Naive thymus-derived CD8-positive, alpha-beta T cell (primary cell): ENCODE measurements around the gene CLDN18. TPM values are rescaled to one million over a fixed set of nuclear protein-coding genes. Genes with fewer than 3 reads are reported as not detected.

Experiments used
- ATAC-seq, 2 donors: fragments of 150-1000 bp; cut with Tn5 transposase in 1 of 2; sonication (Bioruptor Pico), chemical (Tn5 transposase) in 1 of 2; 1 replicate in 1 of 2; 2 replicates in 1 of 2; pipeline ENCODE4 v1.10.0; 2021; ENCODE audit warnings: mild to moderate bottlenecking in 2 of 2, moderate library complexity in 2 of 2
- POLR2A ChIA-PET: fragments of 350-600 bp; sonication (Branson Sonifier 250); formaldehyde crosslinking; loops from one replicate; lab custom pipeline; 2021; ENCODE audit warnings: antibody characterized with exemption; lab: Charles Lee
- DNase-seq, 10 donors: peaks; one replicate each; pipeline versions ENCODE4 v3.0.0 to v3.0.0-alpha.2; 2020 to 2022
- H3K27ac Mint-ChIP-seq, 10 donors: one replicate each; pipeline ENCODE4 v1.8.0; 2020 to 2022; ENCODE audit warnings: mild to moderate bottlenecking in 10 of 10, mixed read lengths in 10 of 10, moderate library complexity in 4 of 10, inconsistent platforms in 1 of 10
- H3K27me3 Mint-ChIP-seq, 5 donors: one replicate each; pipeline ENCODE4 v1.8.0; 2021 to 2022; ENCODE audit warnings: mixed read lengths in 5 of 5
- H3K36me3 Mint-ChIP-seq, 3 donors: one replicate each; pipeline ENCODE4 v1.8.0; 2020 to 2022; ENCODE audit warnings: mixed read lengths in 3 of 3, mild to moderate bottlenecking in 2 of 3, inconsistent platforms in 1 of 3
- H3K4me1 Mint-ChIP-seq, 4 donors: one replicate each; pipeline ENCODE4 v1.8.0; 2021 to 2022; ENCODE audit warnings: mixed read lengths in 4 of 4
- H3K4me3 Mint-ChIP-seq, 10 donors: one replicate each; pipeline ENCODE4 v1.8.0; 2020 to 2022; ENCODE audit warnings: mild to moderate bottlenecking in 10 of 10, mixed read lengths in 10 of 10, moderate library complexity in 6 of 10, inconsistent platforms in 1 of 10
- H3K9me3 Mint-ChIP-seq, 9 donors: one replicate each; pipeline ENCODE4 v1.8.0; 2020 to 2022; ENCODE audit warnings: mixed read lengths in 9 of 9, mild to moderate bottlenecking in 3 of 9, inconsistent platforms in 1 of 9, moderate library complexity in 1 of 9
- polyA plus RNA-seq, 3 donors: library from polyadenylated mRNA; unstranded; fragments of 300-500 nt; fragmentation: Illumina TruSeq; gene quantifications; one replicate each; pipeline ENCODE4 v1.2.3, GENCODE V29; 2021
- total RNA-seq, 8 experiments: library from RNA in 2 of 8; stranded (reverse) in 2 of 8; gene quantifications; one replicate each; pipeline ENCODE4 v1.2.3 and lab custom pipeline; 2021 to 2026

Gene CLDN18
- total and polyA plus RNA-seq, 5 experiments from 2014 or later, result not detected

DNA sequence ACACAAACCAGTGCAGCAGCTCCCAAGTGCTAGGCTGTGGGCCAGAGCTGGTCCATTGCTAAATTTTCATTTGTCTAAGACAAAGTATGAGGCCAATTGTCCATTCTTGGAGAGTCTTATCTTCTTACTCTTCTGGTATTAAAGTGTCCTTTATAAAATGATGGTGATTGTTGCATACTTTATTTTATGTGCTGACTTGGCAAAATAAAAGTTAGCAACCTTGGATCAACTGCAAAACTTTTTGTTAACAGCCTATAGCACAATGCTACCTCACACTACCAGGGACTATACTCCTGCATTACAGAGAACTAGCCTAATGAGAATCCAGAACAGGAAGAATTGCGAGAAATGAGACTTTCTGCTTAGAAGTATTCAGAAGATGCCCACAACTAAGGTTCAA is 44.1 kb downstream of the CLDN18 start:
- ATAC-seq (no peak), DNase-seq (no peak)
- Mint-ChIP-seq H3K4me1 (no peaks in the 10 kb centered on the region), H3K4me3 (no peak overlapping the region), H3K36me3 (no peaks in the 10 kb centered on the region), H3K27ac (no peak overlapping the region), H3K27me3 (peaks cover 18 to 47% (median 25%) of the 10 kb centered on the region in 5 donors), H3K9me3 (peaks cover 0 to 10% (median 0%) of the 10 kb centered on the region in 9 donors)
- POLR2A ChIA-PET, result no interaction called here

DNA sequence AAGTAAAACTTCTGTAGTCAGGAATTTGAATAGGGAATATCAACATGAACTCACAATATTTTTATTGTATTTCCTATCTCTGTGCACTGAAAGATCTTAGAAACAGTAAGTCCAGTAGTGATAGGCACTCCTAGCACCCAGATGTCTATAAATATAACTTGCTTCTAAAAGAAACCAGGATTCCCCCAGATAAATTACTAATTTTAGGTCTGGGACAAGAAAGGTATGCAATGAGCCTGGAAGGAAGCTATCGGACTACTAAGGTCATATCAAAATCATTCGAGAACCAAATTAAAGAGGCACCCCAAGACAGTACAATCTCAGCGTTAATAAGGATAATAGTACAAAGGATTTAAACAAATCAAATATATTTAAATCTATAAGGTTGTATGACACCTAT is 47.4 kb downstream of the CLDN18 start:
- no peaks in the 10 kb centered on the region for H3K9me3 Mint-ChIP-seq
- H3K36me3 Mint-ChIP-seq, result no peaks in the 10 kb centered on the region
- no peak overlapping the region for H3K27ac Mint-ChIP-seq
- DNase-seq (no peak), ATAC-seq (no peak)
- POLR2A ChIA-PET, result no interaction called here
- peaks cover 6 to 34% (median 20%) of the 10 kb centered on the region in 5 donors for H3K27me3 Mint-ChIP-seq
- H3K4me3 Mint-ChIP-seq, result no peak overlapping the region
- no peaks in the 10 kb centered on the region for H3K4me1 Mint-ChIP-seq

DNA sequence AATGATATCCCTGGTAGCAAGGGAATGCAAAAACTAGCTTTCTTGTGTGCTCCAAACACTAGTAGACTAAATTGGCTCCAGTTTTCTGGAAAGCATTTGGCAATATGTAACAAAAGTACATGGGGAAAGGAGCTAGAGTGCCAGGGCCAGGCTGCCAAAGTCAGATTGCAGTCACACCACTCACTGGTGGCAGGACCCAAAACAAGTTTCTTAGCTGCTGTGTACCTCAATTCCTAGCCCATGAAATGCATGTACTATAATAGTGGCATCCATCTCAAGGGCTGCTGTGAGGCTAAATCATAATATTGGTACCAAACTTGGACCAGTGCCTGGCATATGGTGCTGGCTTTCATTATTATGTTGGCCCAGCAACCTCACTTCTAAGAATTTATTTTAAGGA is 49.3 kb downstream of the CLDN18 start:
- DNase-seq, result no peak
- Mint-ChIP-seq H3K4me1 (no peaks in the 10 kb centered on the region), H3K36me3 (no peaks in the 10 kb centered on the region), H3K4me3 (no peak overlapping the region), H3K27ac (no peak overlapping the region), H3K27me3 (peaks cover 0 to 17% (median 9%) of the 10 kb centered on the region in 5 donors), H3K9me3 (no peaks in the 10 kb centered on the region)
- no peak for ATAC-seq
- POLR2A ChIA-PET, result no interaction called here

DNA sequence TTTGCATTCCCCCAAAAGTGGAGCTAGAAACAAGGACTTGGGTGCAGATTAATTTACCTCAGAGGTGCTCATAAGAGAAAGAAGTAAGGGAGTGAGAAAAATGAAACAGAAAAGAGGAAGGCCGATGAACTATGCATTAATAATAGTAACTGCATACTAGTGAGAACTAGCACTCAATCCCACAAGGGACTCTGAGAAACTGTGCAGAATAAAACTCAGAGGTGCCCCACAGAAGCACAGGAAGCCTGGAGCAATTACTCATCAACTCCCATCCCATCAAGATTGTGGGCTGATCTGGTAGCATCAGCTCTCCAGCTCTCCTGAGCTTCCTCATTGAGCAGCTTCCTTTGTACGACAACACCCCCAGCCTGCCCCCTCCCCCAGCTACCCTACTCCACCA is 50.8 kb downstream of the CLDN18 start:
- Mint-ChIP-seq H3K27me3 (peaks cover 0 to 4% (median 1%) of the 10 kb centered on the region in 5 donors), H3K9me3 (no peaks in the 10 kb centered on the region), H3K4me3 (no peak overlapping the region), H3K27ac (no peak overlapping the region), H3K4me1 (no peaks in the 10 kb centered on the region), H3K36me3 (no peaks in the 10 kb centered on the region)
- ATAC-seq (no peak), DNase-seq (no peak)
- POLR2A ChIA-PET, result no interaction called here

DNA sequence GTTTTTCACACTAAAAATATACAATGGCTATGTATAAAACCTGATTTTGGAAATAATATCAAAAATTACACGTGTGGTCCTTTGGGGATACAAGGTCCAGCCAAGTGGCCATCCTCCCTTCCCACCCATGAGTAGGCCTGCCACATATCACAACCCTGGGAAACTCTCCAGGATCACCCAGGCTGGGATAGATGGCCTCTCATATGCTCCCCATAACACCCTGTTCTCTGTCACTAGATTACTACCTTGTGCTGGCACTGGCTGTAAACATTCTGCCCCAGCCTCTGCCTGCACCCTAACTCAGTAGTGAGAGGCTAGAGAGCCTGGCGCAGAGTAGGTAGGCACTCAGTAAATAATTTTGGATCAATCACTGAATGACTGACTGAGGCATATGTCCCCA is 52.1 kb downstream of the CLDN18 start:
- peaks cover 0 to 1% (median 0%) of the 10 kb centered on the region in 5 donors for H3K27me3 Mint-ChIP-seq
- H3K4me1 Mint-ChIP-seq, result no peaks in the 10 kb centered on the region
- no peak overlapping the region for H3K27ac Mint-ChIP-seq
- no peak for DNase-seq
- no peaks in the 10 kb centered on the region for H3K9me3 Mint-ChIP-seq
- no peak for ATAC-seq
- no peaks in the 10 kb centered on the region for H3K36me3 Mint-ChIP-seq
- POLR2A ChIA-PET, result no interaction called here
- H3K4me3 Mint-ChIP-seq, result no peak overlapping the region

DNA sequence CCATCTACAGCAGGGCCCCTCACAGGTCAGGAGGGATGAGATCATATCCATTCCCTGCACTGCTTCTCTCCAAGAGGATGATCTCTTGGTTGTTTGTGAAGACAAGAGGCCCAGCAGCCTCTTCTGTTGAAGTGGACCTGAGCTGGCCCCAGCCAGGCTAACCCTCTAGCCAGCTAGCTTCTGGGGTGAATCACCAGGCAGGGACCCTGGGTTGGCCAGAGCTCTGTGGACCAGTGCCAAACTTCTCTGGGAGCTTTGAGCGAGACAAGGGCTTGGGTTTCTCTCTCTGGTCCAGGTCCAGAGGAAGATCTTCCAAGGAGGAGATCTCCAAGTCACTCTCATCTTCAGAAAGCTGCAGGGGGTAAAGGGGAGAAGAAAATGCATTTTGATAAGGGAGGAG is 52.7 kb downstream of the CLDN18 start:
- no peaks in the 10 kb centered on the region for H3K27me3 Mint-ChIP-seq
- DNase-seq (no peak), ATAC-seq (no peak)
- peak overlapping the region in 1 of 10 donors; percentile 68 for H3K27ac Mint-ChIP-seq
- H3K9me3 Mint-ChIP-seq, result no peaks in the 10 kb centered on the region
- POLR2A ChIA-PET, result no interaction called here
- H3K4me3 Mint-ChIP-seq, result no peak overlapping the region
- H3K36me3 Mint-ChIP-seq, result no peaks in the 10 kb centered on the region
- no peaks in the 10 kb centered on the region for H3K4me1 Mint-ChIP-seq

DNA sequence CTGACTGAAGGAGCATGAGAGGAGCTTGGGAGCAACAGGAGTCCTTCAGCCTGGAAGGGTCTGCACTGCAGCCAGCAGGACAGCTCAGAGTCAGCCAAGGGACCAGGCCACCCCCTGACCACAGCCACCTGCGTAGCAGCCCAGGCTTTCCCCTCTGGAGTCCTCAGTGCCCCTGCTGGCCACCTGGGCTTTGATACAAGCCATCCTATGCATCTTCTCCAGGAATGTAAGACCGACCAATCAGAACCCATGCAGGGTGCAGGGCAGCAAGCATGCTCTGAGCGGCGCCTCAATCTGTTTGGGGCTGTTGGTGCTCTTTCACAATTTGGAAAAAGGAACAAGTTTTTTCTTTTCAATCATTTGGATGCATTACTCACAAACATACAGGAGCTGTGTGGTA is 53.5 kb downstream of the CLDN18 start:
- H3K27ac Mint-ChIP-seq, result no peak overlapping the region
- POLR2A ChIA-PET, result no interaction called here
- H3K36me3 Mint-ChIP-seq, result no peaks in the 10 kb centered on the region
- no peak for DNase-seq
- no peaks in the 10 kb centered on the region for H3K9me3 Mint-ChIP-seq
- no peaks in the 10 kb centered on the region for H3K4me1 Mint-ChIP-seq
- no peak overlapping the region for H3K4me3 Mint-ChIP-seq
- ATAC-seq, result no peak
- peaks cover 0 to 4% (median 0%) of the 10 kb centered on the region in 5 donors for H3K27me3 Mint-ChIP-seq

DNA sequence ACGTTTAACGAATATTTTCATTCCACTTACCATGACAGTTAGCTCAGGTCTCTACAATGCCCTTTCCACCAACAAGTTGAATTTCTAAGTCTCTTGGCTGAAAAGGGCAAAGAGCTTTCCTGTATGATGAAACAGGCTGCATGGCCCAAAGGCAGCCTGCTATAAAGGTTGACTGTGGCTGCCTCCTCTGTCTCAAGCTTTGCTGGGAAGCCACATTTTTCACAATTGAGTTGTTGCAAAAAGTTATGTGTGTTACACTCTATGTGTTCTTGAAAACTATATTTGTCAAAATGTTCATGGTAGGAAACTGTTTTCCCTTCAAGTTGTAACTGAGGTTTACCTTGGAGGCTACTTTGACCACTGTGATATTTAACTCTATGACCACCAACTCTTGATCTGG is 56.0 kb downstream of the CLDN18 start:
- H3K4me1 Mint-ChIP-seq, result no peaks in the 10 kb centered on the region
- no peaks in the 10 kb centered on the region for H3K36me3 Mint-ChIP-seq
- H3K27me3 Mint-ChIP-seq, result peaks cover 0 to 11% (median 3%) of the 10 kb centered on the region in 5 donors
- DNase-seq (no peak), ATAC-seq (no peak)
- H3K9me3 Mint-ChIP-seq, result no peaks in the 10 kb centered on the region
- POLR2A ChIA-PET, result no interaction called here
- H3K27ac Mint-ChIP-seq, result no peak overlapping the region
- H3K4me3 Mint-ChIP-seq, result no peak overlapping the region

DNA sequence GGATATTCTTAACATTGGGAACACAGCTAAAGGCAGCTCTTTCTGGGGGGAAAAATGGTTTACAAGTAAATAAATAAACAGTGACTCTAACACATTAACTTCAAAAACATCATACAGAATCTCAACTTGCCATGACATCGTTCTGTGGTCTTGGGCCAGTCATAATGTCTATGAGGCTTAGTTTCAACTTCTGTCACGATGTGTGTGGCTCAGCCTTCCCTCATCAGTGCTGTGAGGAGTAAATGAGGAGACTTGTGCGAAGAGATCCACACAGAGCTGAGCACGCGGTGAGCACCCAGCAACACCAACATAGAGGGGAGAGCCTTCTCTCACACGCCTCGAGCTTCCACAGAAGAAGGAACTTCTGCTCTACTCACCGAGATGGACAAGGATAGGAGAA is 56.4 kb downstream of the CLDN18 start:
- ATAC-seq (no peak), DNase-seq (no peak)
- Mint-ChIP-seq H3K27ac (no peak overlapping the region), H3K4me3 (no peak overlapping the region), H3K4me1 (no peaks in the 10 kb centered on the region), H3K27me3 (peaks cover 0 to 13% (median 3%) of the 10 kb centered on the region in 5 donors), H3K9me3 (no peaks in the 10 kb centered on the region), H3K36me3 (no peaks in the 10 kb centered on the region)
- POLR2A ChIA-PET, result no interaction called here

DNA sequence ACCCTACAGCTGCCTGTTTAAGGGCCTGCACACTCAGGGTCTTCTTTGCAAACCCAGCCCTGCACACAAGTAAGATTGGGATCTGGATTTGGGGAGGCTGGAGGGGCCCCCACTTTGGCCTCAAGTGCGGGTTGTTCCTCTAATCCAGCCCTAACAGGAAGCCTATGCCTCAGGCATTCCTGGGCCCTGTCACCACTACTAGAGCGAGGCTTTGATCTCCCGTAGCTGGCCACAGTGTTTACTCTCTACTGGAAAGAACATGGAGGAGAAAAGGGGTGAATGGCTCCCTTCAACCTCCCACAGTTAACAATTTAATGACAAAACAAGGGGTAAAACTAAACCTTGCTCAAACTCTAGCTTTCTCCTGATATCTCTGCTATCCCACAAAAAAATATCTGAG is 57.0 kb downstream of the CLDN18 start:
- H3K27ac Mint-ChIP-seq, result no peak overlapping the region
- H3K4me3 Mint-ChIP-seq, result no peak overlapping the region
- POLR2A ChIA-PET, result no interaction called here
- DNase-seq (no peak), ATAC-seq (no peak)
- H3K4me1 Mint-ChIP-seq, result no peaks in the 10 kb centered on the region
- H3K27me3 Mint-ChIP-seq, result peaks cover 0 to 13% (median 3%) of the 10 kb centered on the region in 5 donors
- no peaks in the 10 kb centered on the region for H3K36me3 Mint-ChIP-seq
- H3K9me3 Mint-ChIP-seq, result no peaks in the 10 kb centered on the region

DNA sequence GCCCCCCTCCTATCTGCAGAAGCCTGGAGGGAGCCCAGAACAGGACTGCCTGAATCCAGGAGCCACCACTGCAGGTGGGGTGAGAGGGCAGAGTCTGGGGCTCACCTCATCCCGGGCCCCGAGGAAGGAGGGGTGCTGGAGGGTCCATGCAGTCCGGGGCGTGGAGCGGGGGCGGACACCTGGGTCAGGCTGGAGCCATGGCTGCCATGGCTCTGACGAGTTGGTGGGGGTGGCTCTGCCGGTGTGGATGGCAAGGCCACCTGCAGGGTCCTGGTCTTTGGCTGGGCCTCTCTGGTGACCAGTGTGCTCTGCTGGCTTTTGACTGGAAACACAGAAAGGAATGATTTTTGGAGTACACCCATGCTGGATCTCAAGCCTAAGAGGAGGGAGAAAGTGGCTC is 58.1 kb downstream of the CLDN18 start:
- no peak overlapping the region for H3K4me3 Mint-ChIP-seq
- no peak for DNase-seq
- H3K4me1 Mint-ChIP-seq, result no peaks in the 10 kb centered on the region
- H3K27ac Mint-ChIP-seq, result no peak overlapping the region
- no peaks in the 10 kb centered on the region for H3K36me3 Mint-ChIP-seq
- no peak for ATAC-seq
- H3K27me3 Mint-ChIP-seq, result peaks cover 0 to 15% (median 3%) of the 10 kb centered on the region in 5 donors
- no peaks in the 10 kb centered on the region for H3K9me3 Mint-ChIP-seq
- POLR2A ChIA-PET, result no interaction called here

DNA sequence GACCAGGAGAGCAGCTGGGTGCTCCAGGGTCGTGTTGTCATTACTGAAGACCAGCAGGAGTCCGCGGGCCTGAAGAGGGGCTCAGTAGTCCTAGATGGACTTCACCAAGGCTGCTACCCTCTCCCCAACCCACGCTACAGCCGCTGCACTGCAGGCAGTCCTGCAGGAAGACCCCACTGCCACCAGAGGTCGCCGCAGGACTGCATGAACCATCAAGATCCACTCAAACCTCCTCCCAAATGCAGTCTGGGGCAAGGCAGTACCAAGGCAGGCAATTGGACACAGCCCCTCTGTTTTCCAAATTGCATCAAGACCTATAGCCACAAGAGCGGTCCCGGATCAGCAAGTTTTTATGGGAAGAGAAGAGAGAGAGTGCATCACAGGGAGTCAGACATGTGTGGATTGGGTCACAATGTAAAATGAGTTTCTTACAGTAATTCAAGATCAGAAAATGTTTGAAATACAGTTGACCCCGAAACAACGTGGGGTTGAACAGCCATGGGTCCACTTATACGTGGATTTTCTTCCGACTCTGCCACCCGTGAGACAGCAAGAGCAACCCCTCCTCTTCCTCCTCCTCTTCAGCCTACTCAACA is 58.7 kb downstream of the CLDN18 start:
- Mint-ChIP-seq H3K4me1 (no peaks in the 10 kb centered on the region), H3K4me3 (no peak overlapping the region), H3K27me3 (peaks cover 0 to 15% (median 8%) of the 10 kb centered on the region in 5 donors), H3K36me3 (no peaks in the 10 kb centered on the region), H3K9me3 (peaks cover 0 to 2% (median 0%) of the 10 kb centered on the region in 9 donors), H3K27ac (no peak overlapping the region)
- ATAC-seq (peak; percentile 69 to 77), DNase-seq (peak; percentile 38 to 81 (median 62))
- POLR2A ChIA-PET, result no interaction called here

DNA sequence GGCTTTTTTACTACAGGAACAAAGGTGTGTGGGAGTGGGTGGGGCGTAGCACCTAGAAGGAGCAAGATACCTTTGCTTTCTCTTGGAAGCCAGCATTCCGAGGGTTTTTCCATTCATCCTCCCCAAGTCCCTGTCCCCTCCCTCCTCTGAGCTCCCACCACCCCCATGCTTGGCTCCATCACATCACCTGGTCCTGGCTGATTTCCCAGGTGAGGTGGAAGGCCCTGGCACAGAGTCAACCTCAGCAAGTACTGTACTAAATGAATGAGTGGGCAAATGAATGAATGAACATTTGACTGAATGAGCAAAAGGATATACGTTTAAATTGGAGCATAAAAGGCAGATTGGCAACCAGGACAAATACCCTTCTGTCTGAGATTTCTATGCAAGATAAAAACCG is 60.0 kb downstream of the CLDN18 start:
- no peaks in the 10 kb centered on the region for H3K36me3 Mint-ChIP-seq
- no peak overlapping the region for H3K4me3 Mint-ChIP-seq
- DNase-seq (no peak), ATAC-seq (no peak)
- H3K9me3 Mint-ChIP-seq, result peaks cover 0 to 8% (median 0%) of the 10 kb centered on the region in 9 donors
- H3K27ac Mint-ChIP-seq, result no peak overlapping the region
- no peaks in the 10 kb centered on the region for H3K4me1 Mint-ChIP-seq
- peaks cover 0 to 15% (median 9%) of the 10 kb centered on the region in 5 donors for H3K27me3 Mint-ChIP-seq
- POLR2A ChIA-PET, result no interaction called here

DNA sequence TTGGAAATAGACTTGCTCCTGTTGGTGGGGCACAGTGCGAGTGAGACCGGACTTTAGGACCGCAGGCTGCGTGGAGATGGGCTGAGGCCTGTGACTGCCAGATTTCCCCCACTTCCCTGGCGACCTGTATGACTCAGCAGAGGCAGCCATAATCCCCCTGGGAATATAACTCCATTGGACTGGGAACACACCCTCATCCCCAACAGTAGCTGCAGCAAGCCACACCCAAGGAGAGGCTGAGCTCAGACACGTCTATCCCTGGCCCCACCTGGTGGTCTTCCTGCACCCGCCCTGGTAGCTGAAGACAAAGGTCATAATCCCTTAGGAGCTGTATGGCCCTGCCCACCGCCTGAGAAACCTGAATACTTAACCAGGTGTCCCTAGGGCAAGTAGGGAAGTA is 62.8 kb downstream of the CLDN18 start:
- DNase-seq (no peak), ATAC-seq (no peak)
- H3K27ac Mint-ChIP-seq, result no peak overlapping the region
- H3K36me3 Mint-ChIP-seq, result no peaks in the 10 kb centered on the region
- peaks cover 0 to 8% (median 0%) of the 10 kb centered on the region in 9 donors for H3K9me3 Mint-ChIP-seq
- no peak overlapping the region for H3K4me3 Mint-ChIP-seq
- no peaks in the 10 kb centered on the region for H3K4me1 Mint-ChIP-seq
- peaks cover 0 to 24% (median 9%) of the 10 kb centered on the region in 5 donors for H3K27me3 Mint-ChIP-seq
- POLR2A ChIA-PET, result no interaction called here
